NAMALWA (cell line): ENCODE results near the gene MYL10.
"Not testable (repeated sequence)": the region's sequence is repeated elsewhere in the genome, so short reads cannot be mapped to it uniquely, and the experiment has no call there.

Experiments
- DNase-seq: peaks from one replicate; pipeline ENCODE4 v3.0.0-alpha.2; 2015; ENCODE audit warnings: low spot score

MYL10 gene

GRCh38 chr7:101618207-101618839 lies 10.8 kb downstream of the MYL10 start:
- DNase-seq: no peak

DNA sequence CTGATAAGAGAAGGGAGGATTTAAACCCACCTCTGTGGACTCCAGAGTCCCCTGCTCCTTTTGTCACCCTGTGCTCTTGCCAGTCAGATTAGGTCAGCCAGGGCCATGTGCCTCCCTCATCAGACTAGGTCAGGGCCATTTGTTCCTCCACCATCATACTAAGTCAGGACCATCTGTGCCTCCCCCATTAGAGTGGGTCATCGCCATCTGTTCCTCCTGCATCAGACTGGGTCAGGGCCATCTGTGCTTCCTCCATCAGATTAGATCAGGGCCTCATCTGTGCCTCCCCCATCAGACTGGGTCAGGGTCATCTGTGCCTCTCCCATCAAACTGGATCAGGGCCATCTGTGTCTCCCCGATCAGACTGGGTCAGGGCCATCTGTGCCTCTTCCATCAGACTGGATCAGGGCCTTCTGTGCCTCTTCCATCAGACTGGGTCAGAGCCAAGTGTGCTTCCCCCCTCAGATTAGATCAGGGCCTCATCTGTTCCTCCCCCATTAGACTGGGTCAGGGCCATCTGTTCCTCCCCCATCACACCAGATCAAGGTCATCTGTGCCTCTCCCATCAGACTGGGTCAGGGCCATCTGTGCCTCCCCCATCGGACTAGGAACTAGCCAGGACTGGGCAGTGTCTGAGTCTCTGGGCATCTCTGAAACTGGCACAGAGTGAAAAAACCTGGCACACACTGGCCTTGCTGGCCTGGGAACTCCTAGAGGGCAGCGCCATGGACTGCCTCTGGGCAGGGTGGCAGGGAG lies 11.5 kb downstream of the MYL10 start:
- DNase-seq: no peak

DNA sequence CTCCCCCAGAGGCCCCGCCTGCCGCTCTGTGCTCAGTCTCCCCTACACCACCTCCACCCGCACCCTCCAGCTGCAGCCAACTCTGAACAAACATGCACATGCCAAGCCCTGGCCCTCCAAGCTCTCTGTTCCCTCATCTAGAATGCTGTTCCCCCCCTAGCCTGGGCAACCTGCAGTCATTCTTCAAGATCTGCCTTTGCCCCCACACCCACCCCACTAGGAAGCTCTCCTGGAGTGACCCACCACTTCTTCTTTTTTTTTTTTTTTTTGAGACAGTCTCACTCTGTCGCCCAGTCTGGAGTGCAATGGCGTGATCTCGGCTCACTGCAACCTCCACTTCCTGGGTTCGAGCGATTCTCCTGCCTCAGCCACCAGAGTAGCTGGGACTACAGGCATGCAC lies 13.7 kb downstream of the MYL10 start:
- DNase-seq: no peak

DNA sequence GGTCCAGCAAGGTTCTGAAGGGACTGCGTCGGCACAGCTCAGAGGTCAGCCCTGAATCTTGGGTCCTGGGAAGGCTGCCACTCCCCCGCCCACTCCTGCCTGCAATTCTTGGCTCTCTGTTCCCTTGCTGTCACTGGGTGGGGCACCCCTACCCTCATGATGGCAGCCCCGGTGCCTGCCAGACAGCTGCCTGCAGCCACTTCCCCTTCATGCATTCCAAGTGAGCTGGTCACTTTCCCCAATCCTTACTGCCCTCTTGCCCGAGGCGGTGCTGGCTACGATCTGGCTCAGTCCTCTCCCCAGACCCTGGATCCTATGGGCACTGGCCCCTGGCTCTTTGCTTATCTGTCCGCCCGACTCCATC lies 14.2 kb downstream of the MYL10 start:
- no peak for DNase-seq

GRCh38 chr7:101614098-101614938 lies 14.8 kb downstream of the MYL10 start:
- DNase-seq: no peak

DNA sequence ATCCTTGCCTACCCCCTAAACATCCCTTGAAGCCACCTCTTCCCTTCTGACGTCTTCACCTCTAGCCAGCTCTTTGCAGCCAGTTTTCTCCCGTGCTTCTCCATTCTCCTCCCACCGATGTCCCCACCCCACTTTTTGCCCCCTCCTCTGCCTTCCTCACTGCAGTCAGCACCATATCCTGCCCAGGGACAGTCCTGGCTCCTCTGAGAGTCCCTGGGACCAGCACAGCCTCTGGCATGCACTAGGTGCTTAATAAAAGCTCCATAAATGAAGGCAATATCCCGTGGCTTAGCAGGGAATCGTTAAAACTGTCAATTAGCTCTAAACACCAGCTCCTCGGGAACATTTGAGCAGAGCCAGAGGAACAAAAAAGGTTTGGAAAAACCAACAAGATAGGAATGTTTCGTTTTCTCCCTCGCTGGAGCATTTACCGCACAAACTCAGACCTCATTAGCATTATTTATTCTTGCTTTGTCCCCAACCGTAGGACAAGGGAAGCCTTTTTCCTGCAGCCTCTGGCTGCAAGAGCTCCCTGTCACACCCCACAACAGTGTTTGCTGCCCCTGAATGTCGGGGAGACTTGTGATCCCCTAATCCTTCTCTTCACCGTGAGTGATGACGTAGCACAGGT lies 16.1 kb downstream of the MYL10 start:
- no peak for DNase-seq

GRCh38 chr7:101608772-101609713 lies 20.1 kb downstream of the MYL10 start:
- DNase-seq: no peak

DNA sequence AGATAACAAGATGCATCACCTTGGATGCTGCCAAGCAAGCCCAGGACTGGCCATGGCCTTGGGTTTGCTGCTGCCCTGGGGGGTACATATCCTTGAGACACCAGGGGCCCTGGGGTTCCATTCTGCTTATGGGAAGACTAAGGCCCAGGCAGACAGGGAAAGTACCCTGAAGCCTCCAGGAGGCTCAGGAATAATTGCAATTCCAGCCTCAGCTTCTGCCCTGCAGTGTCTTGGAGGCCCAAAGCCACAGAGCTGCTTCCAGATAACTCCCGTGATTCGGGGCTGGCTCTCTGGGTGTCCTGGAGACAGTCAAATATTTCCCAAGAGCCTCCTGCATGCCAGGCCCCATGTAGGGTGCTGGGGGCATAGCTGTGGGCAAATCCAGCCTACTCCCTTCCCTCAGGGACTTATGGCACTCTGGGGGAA lies 22.6 kb downstream of the MYL10 start:
- no peak for DNase-seq

GRCh38 chr7:101605611-101606497 lies 23.2 kb downstream of the MYL10 start:
- DNase-seq: no peak

DNA sequence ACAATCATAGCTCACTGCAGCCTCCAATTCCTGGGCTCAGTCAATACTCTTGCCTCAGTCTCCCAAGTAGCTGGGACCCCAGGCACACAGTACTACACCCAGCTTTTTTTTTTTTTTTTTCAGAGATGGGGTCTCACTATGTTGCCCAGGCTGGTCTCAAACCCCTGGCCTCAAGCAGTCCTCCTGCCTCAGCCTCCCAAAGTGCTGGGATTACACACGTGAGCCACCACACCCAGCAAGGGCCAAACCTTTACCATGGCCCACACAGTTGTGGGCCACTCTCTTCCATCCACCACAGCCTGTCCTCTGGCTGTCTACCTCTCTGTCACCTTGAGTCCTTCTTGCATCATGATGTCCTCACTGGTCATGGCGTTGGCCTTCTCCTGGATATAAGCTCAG lies 24.2 kb downstream of the MYL10 start:
- not testable (repeated sequence) for DNase-seq

DNA sequence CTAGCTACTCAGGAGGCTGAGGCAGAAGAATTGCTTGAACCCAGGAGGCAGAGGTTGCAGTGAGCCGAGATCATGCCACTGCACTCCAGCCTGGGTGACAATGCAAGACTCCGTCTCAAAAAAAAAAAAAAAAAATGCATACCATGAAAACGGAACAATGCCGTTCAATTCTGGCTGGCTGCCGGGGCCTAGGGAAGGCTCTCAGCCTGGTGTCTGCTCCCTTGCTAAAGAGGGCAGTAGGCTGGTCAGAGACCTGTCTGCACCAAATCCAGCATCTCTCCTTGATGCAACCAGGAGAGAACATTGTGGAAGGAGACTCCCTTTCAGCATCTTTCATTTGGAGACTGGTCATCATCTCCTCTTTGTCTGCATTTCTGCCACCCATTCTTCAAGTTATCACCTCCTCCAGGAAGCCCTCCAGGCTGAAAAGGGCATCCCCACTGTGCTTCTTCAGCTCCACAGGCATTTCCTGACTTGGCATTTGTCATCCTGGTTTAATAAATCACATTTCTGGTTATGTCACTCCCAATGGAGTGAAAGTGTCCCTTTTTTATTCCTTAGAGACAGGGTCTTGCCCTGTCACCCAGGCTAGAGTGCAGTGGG lies 24.7 kb downstream of the MYL10 start:
- DNase-seq: no peak

DNA sequence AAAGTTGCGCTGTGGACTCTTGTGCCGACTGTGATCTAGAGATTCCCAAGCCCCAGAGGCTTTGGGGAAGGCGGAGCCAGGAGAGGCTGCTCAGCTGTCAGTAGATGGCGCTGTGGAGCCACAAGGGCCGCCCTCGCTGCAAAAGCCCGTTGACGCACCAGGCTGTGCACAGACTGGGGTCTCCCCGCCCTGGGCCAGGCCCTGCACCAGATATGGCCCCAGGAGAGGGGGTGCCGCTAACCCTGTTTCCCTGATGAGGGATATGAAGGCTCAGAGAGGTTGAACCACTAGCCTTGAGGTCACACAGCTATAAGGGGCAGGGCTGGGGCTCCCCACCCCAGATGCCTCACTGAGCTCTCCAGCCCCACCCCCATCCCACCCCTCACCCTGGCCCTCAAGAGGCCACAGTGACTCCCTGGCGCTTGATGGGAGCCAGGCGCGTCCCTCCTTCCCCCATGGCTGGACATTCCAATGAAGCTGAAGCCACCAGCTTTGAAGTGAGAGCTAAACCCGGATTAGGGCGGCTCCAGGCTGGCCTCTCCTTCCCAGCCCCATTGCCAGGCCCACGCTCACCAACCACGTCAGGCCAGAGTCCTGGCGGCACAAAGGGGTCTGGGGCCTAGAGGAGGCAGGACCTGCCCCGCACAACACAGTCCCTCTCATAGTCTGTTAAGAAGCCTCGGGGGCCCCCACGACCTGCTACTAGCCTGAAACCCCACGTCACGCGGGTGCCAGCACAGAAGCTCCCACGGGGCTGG lies 26.4 kb downstream of the MYL10 start:
- peak; percentile 91 for DNase-seq

DNA sequence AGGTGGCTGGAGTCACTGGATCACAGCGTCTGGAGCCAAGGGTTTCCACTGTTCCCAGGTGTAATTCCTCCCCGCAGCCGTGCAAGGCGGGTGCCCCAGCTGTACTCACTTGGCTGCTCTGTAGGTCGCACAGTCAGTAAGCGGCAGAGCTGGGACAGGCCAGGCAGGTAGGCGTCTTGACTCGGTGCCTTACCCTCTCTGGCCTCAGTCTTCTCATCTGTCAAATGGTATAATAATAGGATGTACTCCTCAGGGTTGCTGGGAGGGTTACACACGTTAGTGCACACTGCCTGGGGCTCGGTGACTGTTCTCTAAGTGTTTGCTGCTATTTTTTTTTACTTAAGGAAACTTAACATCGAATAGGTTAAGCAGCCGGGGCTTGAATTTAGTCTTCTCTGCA lies 27.0 kb downstream of the MYL10 start:
- DNase-seq: no peak

DNA sequence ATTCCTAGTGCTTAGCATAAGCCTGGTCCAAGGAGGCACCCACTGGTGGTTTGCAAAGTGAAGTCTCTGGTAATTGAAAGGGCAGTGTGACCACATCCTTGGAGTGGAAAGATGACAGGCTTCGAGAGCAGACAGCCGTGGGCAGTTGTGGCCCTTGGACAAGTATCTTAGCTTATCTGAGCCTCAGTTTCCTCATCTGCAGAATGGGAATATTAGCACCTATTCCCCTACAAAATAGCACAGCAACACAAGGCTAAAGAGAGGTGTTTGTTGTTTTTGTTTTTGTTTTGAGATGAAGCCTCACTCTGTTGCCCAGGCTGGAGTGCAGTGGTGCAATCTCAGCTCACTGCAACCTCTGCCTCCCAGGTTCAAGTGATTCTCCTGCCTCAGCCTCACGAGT lies 29.3 kb downstream of the MYL10 start:
- no peak for DNase-seq

GRCh38 chr7:101598986-101599771 lies 29.9 kb downstream of the MYL10 start:
- no peak for DNase-seq

DNA sequence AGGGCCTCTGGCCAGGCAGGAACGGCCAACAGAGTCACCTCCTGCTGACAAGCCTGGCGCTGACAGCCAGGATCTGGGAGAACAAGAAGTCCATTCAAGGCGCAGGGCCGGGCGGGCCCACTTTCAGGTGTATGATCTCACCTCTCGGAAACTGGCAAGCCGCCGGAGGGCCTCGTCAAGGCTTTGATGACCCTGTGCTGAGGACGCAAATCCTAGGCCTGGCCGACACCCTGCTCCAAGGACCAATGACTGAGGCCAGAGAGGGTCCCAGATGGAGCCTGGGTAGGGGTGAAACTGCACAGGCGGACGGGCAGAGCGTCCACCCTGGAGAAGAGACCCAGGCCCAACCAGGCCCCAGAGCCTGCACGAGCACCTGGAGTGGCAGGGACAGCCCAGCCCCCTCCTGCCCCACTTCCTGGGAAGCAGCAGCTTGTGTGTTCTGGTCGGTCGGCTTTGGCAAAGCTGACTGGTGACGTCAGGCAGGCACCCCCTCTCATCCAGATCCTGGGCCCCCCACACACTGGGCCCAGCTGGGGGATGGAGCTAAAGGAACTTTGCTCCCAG lies 30.6 kb downstream of the MYL10 start:
- DNase-seq: no peak

DNA sequence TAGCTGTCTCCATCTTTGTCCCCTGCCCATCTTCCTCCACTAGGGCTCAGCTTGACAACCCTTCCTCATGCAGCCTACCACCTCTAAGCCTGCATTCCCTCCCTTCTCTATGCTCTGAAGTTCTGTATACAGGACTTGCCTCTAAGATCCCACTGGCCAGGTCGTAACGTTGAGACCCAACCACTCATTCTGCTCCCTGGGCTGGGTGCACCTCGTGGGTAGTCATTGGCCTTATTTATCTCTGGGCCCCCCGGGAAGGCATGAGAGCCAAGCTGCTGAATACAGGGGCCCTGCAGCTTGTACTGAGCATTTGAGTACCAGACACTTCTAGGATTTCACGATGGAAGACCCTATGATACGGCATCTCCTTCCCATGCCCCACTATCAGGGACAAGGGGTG lies 31.2 kb downstream of the MYL10 start:
- no peak for DNase-seq

DNA sequence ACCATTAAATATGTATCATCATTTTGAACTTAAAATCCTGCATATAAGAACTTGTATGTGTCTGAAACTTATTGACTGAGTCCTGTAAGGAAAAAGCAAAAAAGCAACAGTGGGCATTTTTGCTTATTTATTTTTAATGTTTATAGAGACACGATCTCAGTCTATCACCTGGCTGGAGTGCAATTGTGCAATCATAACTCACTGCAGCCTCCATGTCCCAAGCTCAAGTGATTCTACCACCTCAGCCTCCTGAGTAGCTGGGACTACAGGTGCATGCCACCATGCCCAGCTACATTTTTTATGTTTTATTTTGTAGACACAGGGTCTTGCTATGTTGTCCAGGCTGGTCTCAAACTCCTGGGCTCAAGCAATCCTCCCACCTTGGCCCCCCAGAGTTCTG lies 32.2 kb downstream of the MYL10 start:
- DNase-seq: no peak
